Type B pancreatic cell (in vitro differentiated cells): ENCODE data around the gene CPB2. TPM values are rescaled to one million over a fixed set of nuclear protein-coding genes. Genes with fewer than 3 reads are reported as not detected.

ENCODE experiments used
- DNase-seq: peaks from one replicate; pipeline ENCODE4 v3.0.0; 2021; ENCODE audit warnings: mixed read lengths; ENCODE audit not compliant: unreplicated experiment; ENCODE audit errors: extremely low spot score
- H3K27ac Mint-ChIP-seq: 2 replicates; pipeline ENCODE4 v1.8.0; 2021; ENCODE audit warnings: mild to moderate bottlenecking, mixed read lengths
- H3K27me3 Mint-ChIP-seq: 2 replicates; pipeline ENCODE4 v1.8.0; 2021; ENCODE audit warnings: mixed read lengths
- H3K36me3 Mint-ChIP-seq: 2 replicates; pipeline ENCODE4 v1.8.0; 2021; ENCODE audit warnings: mixed read lengths
- H3K4me1 Mint-ChIP-seq: one replicate; pipeline ENCODE4 v1.8.0; 2021; ENCODE audit warnings: mixed read lengths; ENCODE audit not compliant: unreplicated experiment
- H3K4me3 Mint-ChIP-seq: 2 replicates; pipeline ENCODE4 v1.8.0; 2021; ENCODE audit warnings: mild to moderate bottlenecking, mixed read lengths
- H3K9me3 Mint-ChIP-seq: 2 replicates; pipeline ENCODE4 v1.8.0; 2021; ENCODE audit warnings: mixed read lengths
- total RNA-seq: library from RNA; stranded (reverse); gene quantifications from 2 replicates; pipeline ENCODE4 v1.2.1, GENCODE V29; 2021; ENCODE audit warnings: low replicate concordance
- TF ChIP-seq, protein P1 (sequence below): fragments of 200-600 bp; sonication (generic); conservative IDR thresholded peaks from 2 replicates; pipeline ENCODE4 v1.5.0; 2021; ENCODE audit warnings: antibody characterized with exemption, mild to moderate bottlenecking

CPB2 gene
- total RNA-seq, 1 donor from 2014 or later: 0.19 TPM

DNA sequence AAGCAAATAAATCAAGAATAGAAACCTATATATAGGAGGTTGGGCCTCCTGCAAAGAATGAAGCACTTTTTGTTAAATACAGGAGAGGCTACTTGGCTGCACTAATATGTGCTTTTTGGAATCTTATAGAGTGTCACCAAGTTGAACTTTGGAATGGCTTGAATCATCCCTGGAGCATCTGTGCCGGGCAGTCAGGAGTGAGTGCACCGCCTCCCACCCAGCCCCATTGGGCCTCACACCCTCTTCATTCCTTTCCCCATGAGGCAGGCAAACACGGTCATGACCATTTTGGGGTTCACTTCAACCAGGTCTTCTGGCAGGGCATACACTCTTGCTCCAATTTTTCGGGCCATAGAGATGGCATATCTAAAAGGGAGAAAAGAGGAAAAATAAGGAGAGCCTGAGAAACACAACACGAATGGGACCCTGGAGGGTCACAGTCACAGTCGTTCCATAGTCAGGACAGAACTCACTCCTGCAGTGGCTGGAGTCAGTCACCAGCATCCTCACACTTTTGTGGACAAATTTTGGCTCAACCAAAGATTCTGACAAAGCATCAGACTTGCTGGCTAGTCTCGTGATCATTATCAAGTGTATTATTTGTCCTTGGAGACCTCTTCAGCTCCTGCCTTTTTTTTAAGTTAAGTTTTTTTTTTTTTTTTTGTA is 22.7 kb upstream of the CPB2 start:
- TF ChIP-seq, protein P1, sequence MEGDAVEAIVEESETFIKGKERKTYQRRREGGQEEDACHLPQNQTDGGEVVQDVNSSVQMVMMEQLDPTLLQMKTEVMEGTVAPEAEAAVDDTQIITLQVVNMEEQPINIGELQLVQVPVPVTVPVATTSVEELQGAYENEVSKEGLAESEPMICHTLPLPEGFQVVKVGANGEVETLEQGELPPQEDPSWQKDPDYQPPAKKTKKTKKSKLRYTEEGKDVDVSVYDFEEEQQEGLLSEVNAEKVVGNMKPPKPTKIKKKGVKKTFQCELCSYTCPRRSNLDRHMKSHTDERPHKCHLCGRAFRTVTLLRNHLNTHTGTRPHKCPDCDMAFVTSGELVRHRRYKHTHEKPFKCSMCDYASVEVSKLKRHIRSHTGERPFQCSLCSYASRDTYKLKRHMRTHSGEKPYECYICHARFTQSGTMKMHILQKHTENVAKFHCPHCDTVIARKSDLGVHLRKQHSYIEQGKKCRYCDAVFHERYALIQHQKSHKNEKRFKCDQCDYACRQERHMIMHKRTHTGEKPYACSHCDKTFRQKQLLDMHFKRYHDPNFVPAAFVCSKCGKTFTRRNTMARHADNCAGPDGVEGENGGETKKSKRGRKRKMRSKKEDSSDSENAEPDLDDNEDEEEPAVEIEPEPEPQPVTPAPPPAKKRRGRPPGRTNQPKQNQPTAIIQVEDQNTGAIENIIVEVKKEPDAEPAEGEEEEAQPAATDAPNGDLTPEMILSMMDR: no peak
- Mint-ChIP-seq H3K9me3 (no peaks in the 10 kb centered on the region), H3K27me3 (no peaks in the 10 kb centered on the region), H3K27ac (no peak overlapping the region), H3K4me3 (no peak overlapping the region), H3K36me3 (no peaks in the 10 kb centered on the region), H3K4me1 (peaks cover 4% of the 10 kb centered on the region)
- no peak for DNase-seq

DNA sequence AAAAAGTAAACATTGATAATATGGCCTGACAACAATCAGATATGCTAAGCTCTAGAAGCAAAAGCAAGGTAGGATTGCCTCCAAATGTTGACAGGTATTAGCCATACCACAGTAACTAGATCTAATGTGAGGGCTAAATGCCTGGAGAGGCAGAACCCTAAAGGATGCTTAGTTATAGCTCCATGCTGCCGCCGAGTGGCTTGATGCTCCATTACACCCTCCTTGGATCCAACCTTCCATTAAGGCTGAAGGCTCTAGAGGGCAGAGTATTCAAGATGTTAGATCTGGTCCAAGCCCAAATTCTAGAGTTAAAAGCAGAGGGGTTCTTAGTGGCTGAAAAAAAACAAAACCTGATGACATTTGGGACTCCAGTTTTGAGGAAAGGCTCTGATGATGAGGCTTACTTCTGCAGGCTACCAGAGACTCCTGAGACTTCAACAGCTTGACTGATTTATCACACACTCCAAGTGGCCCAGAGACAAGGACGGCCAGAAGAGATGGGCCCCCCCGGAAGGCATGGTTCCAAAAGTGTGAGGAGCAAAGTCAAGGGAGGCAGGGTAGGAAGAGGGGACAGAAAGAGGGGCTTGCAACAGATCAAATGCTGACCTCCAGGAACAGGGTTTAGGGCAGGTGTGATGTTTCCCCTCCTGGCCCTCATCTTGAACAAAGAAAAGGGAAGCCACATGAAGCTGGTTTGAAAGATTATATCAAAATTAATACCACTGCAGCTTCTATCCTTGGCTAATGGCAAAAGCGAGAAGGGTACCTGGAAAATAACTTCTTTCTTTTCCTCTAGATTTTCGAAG is 21.9 kb upstream of the CPB2 start:
- peaks cover 7% of the 10 kb centered on the region for H3K4me1 Mint-ChIP-seq
- no peaks in the 10 kb centered on the region for H3K27me3 Mint-ChIP-seq
- no peaks in the 10 kb centered on the region for H3K9me3 Mint-ChIP-seq
- no peak overlapping the region for H3K4me3 Mint-ChIP-seq
- no peak for DNase-seq
- H3K27ac Mint-ChIP-seq: peak overlapping the region; percentile 28
- TF ChIP-seq, protein P1: peak; percentile 88
- no peaks in the 10 kb centered on the region for H3K36me3 Mint-ChIP-seq

DNA sequence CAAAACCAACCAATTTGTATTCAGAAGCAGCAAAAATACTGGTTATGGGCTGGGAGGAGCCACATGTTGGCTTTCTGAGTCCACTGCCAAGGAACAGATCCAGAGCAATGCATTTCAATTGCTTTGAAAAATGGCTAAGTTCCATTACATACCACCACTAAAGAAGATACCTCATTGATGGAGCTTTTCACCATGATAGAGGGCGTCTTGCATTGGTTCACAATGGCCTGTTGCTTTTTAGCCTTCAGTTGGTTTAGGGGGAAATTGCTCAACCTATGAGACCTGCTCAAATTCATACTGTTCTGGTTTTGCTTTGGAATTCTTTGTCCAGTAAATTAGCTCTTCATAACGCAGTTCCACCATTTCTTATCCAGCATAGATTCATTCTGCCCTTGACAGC is 21.2 kb upstream of the CPB2 start:
- Mint-ChIP-seq H3K27me3 (no peaks in the 10 kb centered on the region), H3K36me3 (no peaks in the 10 kb centered on the region), H3K27ac (no peak overlapping the region), H3K4me3 (no peak overlapping the region), H3K9me3 (no peaks in the 10 kb centered on the region), H3K4me1 (peaks cover 10% of the 10 kb centered on the region)
- TF ChIP-seq, protein P1: no peak
- DNase-seq: no peak

DNA sequence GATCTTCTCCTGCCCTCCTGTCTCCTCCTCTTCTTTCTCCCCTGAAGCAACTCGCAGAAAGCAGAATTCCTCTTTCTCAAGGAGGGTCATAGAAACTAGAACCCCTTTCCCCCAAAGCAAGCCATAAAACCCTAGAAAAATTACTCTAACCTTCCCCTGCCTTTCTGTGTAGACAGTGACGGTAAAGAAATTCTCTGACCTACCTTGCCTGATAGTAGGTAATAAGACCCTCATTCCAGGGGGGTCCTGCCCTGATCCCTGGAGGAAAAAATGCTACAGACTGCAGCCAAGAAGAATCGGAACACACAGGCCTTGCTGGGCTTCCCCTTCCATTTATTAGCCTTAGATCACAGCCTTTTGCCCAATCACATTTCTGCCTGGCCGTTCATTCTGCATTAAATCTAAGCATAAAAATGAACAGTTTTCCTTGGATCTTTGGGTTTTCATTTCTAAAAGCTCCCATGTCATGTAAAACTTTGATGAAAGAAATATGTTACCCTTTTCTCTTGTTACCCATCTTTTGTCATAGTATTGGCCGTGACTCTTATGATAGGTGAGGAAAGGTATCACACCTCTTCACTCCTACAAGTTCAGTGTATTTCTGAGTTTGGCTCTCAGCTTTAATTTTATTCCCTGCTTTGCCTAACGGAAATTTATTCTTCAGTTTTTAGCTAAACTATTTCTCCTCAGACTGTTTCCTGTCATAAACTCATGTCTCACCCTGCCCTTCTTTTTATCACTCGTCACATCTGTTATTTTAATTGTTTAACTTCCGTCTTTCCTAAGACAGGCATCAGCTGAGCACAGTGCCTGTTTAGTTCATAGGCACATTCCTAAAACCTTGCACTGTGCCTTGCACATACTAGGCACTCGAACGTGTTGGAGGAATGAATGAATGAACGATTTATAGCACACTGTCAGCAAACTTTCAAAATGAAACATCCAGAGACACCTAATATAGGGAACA is 20.4 kb upstream of the CPB2 start:
- H3K36me3 Mint-ChIP-seq: no peaks in the 10 kb centered on the region
- peak overlapping the region; percentile 19 for H3K27ac Mint-ChIP-seq
- H3K27me3 Mint-ChIP-seq: no peaks in the 10 kb centered on the region
- DNase-seq: no peak
- peaks cover 10% of the 10 kb centered on the region for H3K4me1 Mint-ChIP-seq
- no peaks in the 10 kb centered on the region for H3K9me3 Mint-ChIP-seq
- H3K4me3 Mint-ChIP-seq: no peak overlapping the region
- TF ChIP-seq, protein P1: no peak

DNA sequence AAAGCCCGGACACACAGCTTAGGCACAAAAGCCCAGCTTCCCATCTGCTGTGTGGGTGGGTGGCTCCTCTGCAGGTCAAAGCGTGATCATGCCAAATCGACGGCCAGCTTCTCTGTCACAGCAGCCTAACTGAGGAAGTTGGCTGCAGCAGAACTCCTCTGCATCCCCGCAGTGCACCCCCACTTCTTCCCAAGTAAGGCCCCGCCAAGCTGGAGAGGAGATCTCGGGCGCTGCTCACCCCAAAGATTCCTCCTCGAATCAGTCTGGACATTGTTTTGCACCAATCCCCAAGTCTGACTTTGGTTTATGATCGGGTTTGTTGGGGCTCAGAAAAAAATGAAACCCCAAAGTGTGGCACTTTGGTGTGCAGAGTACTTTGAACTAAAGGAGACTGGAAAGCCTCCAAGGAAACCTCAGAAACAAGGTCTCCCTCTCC is 19.7 kb upstream of the CPB2 start:
- Mint-ChIP-seq H3K27ac (no peak overlapping the region), H3K4me1 (peaks cover 10% of the 10 kb centered on the region), H3K9me3 (no peaks in the 10 kb centered on the region), H3K27me3 (no peaks in the 10 kb centered on the region), H3K4me3 (no peak overlapping the region), H3K36me3 (no peaks in the 10 kb centered on the region)
- DNase-seq: no peak
- TF ChIP-seq, protein P1: no peak
